Mesothelial cell of epicardium (in vitro differentiated cells): ENCODE data around the gene KCNMA1. TPM values are rescaled to one million over a fixed set of nuclear protein-coding genes. Genes with fewer than 3 reads are reported as not detected.

Experiments used
- DNase-seq, 2 experiments: peaks; one replicate each; pipeline ENCODE4 v3.0.0; 2021; ENCODE audit warnings: low spot score in 2 of 2; ENCODE audit not compliant: unreplicated experiment in 2 of 2
- H3K27ac Mint-ChIP-seq: 2 replicates; pipeline ENCODE4 v1.8.0; 2021; ENCODE audit warnings: mixed read lengths
- H3K27me3 Mint-ChIP-seq: 2 replicates; pipeline ENCODE4 v1.8.0; 2021; ENCODE audit warnings: low read depth, mixed read lengths
- H3K36me3 Mint-ChIP-seq: 2 replicates; pipeline ENCODE4 v1.8.0; 2021; ENCODE audit warnings: mixed read lengths
- H3K4me1 Mint-ChIP-seq: 2 replicates; pipeline ENCODE4 v1.8.0; 2021; ENCODE audit warnings: mixed read lengths
- H3K4me3 Mint-ChIP-seq: 2 replicates; pipeline ENCODE4 v1.8.0; 2021; ENCODE audit warnings: mild to moderate bottlenecking, moderate library complexity, mixed read lengths
- H3K9me3 Mint-ChIP-seq: 2 replicates; pipeline ENCODE4 v1.8.0; 2021; ENCODE audit warnings: mixed read lengths
- total RNA-seq: library from RNA; stranded (reverse); gene quantifications from 3 replicates; pipeline ENCODE4 v1.2.1, GENCODE V29; 2021
- TF ChIP-seq, protein P1 (sequence below): fragments of 200-600 bp; sonication (generic); IDR thresholded peaks from one replicate; pipeline ENCODE4 v1.5.0; 2021; ENCODE audit warnings: antibody characterized with exemption; ENCODE audit not compliant: unreplicated experiment

Gene KCNMA1
- total RNA-seq, 1 donor from 2014 or later, result 44.0 TPM

DNA sequence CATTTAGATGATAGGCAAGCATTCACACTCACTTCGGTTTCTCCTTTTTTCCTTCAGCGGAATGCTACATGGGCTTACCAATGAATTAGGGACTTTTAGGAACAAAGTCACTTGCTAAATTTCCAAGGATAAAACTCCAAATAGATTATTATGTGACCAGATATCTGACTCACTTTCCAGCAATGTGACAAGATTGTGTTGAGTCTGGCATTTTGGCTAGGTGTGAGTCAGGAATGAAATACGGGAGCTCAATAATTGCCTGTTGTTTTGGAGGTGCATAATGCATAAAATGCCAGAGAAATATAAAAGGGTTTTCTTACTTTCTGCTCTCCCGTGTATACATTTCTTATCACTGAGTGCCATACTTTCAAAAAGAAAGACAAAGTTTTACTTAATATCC lies 721.1 kb downstream of the KCNMA1 start:
- peaks cover 1% of the 10 kb centered on the region for H3K4me1 Mint-ChIP-seq
- H3K36me3 Mint-ChIP-seq, result no peaks in the 10 kb centered on the region
- TF ChIP-seq, protein P1, sequence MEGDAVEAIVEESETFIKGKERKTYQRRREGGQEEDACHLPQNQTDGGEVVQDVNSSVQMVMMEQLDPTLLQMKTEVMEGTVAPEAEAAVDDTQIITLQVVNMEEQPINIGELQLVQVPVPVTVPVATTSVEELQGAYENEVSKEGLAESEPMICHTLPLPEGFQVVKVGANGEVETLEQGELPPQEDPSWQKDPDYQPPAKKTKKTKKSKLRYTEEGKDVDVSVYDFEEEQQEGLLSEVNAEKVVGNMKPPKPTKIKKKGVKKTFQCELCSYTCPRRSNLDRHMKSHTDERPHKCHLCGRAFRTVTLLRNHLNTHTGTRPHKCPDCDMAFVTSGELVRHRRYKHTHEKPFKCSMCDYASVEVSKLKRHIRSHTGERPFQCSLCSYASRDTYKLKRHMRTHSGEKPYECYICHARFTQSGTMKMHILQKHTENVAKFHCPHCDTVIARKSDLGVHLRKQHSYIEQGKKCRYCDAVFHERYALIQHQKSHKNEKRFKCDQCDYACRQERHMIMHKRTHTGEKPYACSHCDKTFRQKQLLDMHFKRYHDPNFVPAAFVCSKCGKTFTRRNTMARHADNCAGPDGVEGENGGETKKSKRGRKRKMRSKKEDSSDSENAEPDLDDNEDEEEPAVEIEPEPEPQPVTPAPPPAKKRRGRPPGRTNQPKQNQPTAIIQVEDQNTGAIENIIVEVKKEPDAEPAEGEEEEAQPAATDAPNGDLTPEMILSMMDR, result no peak
- no peak overlapping the region for H3K4me3 Mint-ChIP-seq
- H3K9me3 Mint-ChIP-seq, result no peaks in the 10 kb centered on the region
- no peaks in the 10 kb centered on the region for H3K27me3 Mint-ChIP-seq
- no peak for DNase-seq
- no peak overlapping the region for H3K27ac Mint-ChIP-seq

DNA sequence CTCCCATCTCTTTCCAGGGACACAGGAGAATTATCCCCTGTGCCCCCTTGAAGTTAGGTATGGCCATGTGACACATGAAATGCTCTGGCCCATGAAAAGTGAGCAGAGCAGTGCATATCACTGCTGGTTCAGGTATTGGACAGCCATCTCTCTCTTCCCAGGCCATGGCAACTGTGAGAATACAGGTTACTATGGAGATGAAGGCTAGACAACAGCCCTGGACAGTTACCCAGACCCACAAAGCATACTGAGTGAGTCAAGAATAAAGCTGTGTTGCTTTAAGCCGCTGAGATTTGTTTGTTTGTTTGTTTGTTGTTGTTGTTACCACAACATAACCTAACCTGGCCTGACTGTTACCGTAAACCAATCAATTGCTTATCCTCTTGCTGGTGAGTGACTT lies 722.3 kb downstream of the KCNMA1 start:
- Mint-ChIP-seq H3K27ac (no peak overlapping the region), H3K4me1 (no peaks in the 10 kb centered on the region), H3K27me3 (no peaks in the 10 kb centered on the region), H3K9me3 (no peaks in the 10 kb centered on the region), H3K36me3 (no peaks in the 10 kb centered on the region), H3K4me3 (no peak overlapping the region)
- no peak for DNase-seq
- TF ChIP-seq, protein P1, result no peak

DNA sequence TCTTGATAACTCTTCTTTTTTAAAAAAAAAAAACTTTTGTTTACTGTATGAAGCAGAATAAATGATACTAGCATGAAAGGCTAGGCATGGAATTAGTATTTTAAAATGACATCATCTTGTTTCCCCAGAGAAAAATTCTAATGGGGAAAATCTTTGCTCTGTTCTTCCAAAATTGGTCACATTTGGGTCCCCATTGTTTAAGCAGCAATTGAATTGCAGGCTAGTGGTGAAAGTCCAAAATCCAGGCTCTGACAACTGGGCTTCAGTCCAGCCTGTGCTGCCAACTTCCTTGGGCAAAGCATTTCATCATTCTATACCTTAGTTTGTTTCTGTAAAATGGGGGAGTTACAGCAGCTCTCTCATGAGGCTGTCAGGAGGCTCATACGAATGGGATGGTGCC lies 726.4 kb downstream of the KCNMA1 start:
- Mint-ChIP-seq H3K36me3 (peaks cover 14% of the 10 kb centered on the region), H3K4me3 (no peak overlapping the region), H3K4me1 (no peaks in the 10 kb centered on the region), H3K27me3 (no peaks in the 10 kb centered on the region), H3K9me3 (no peaks in the 10 kb centered on the region), H3K27ac (no peak overlapping the region)
- no peak for DNase-seq
- TF ChIP-seq, protein P1, result no peak

DNA sequence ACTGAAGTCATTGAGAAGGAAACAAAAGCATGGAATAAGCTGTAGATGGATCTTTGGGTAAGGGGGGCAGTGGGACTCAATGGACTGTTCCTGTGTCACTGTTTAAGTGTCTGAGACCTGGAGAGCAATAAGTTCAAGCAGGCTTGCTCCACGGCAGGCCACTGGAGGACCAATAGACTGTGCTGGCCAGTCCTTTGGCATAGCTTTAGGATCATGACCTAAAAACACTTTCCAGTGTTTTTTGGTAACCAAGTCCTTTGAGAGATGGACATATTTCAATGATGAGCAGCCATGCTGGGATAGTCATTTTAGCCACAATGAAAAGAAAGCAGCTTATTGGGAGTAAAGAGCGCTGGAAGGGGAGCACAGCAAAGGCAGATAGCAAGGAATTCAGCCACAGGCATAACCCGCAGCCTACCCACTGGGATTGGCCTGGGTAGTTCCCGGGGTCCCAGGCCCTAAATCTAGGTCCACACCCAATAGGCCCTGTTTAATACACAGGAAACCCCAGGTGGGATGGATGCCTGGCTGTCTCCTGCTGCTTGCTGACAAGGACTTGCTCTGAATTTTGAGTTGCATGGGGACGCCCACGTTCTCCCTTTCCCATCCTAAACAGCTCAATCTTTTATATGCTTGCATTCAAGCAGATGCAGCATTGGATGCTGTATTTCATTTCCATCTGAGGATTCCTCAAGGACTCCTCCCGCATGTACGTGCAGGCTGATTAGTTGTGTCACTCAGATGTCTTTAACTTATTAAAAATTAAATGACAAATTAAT lies 727.2 kb downstream of the KCNMA1 start:
- Mint-ChIP-seq H3K27me3 (no peaks in the 10 kb centered on the region), H3K36me3 (peaks cover 14% of the 10 kb centered on the region), H3K4me1 (no peaks in the 10 kb centered on the region), H3K27ac (no peak overlapping the region), H3K9me3 (no peaks in the 10 kb centered on the region), H3K4me3 (no peak overlapping the region)
- TF ChIP-seq, protein P1, result no peak
- DNase-seq, result no peak

DNA sequence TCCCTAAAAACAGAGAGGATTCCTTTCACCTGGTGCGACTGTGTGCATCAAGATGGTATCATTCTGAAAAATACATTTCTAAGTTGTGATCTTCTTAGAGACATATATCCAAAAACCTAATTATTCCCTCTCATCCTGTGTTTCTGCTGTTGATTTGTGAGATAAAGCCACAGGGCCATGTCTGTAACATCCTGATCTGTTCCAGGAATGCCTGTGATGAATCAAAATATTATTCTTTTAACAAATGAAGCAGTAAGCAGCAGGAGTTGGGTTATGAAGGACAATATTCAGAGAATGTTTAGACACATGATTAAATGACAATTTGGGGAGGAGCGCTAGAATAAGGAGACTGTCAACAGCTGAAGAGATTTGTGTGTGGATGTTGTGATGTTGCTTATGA lies 731.4 kb downstream of the KCNMA1 start:
- Mint-ChIP-seq H3K9me3 (no peaks in the 10 kb centered on the region), H3K36me3 (peaks cover 14% of the 10 kb centered on the region), H3K4me3 (no peak overlapping the region), H3K27ac (no peak overlapping the region), H3K27me3 (no peaks in the 10 kb centered on the region), H3K4me1 (no peaks in the 10 kb centered on the region)
- no peak for DNase-seq
- TF ChIP-seq, protein P1, result no peak
